ENCODE results near the gene DPF3.

- no peak for TF ChIP-seq SMC3 (IDR thresholded peaks at IDR 0.05; ENCODE audit: low read length)
- no peak for TF ChIP-seq POLR2AphosphoS2 (IDR thresholded peaks at IDR 0.05; ENCODE audit: low read depth, low read length)
- no peak for TF ChIP-seq EZH2 (conservative IDR thresholded peaks at IDR 0.05; ENCODE audit: low read depth, low read length)
- no peak for TF ChIP-seq RFX5 (IDR thresholded peaks at IDR 0.05; ENCODE audit: low read depth, low read length)
- TF ChIP-seq, protein P1, sequence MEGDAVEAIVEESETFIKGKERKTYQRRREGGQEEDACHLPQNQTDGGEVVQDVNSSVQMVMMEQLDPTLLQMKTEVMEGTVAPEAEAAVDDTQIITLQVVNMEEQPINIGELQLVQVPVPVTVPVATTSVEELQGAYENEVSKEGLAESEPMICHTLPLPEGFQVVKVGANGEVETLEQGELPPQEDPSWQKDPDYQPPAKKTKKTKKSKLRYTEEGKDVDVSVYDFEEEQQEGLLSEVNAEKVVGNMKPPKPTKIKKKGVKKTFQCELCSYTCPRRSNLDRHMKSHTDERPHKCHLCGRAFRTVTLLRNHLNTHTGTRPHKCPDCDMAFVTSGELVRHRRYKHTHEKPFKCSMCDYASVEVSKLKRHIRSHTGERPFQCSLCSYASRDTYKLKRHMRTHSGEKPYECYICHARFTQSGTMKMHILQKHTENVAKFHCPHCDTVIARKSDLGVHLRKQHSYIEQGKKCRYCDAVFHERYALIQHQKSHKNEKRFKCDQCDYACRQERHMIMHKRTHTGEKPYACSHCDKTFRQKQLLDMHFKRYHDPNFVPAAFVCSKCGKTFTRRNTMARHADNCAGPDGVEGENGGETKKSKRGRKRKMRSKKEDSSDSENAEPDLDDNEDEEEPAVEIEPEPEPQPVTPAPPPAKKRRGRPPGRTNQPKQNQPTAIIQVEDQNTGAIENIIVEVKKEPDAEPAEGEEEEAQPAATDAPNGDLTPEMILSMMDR (CRISPR knock-in tag; IDR thresholded peaks at IDR 0.05), result no peak
- no peak for TF ChIP-seq BHLHE40 (IDR thresholded peaks at IDR 0.05; ENCODE audit: low read length)
- TF ChIP-seq CBX1 (IDR thresholded peaks at IDR 0.05; ENCODE audit: low read depth), result no peak
- no peak for TF ChIP-seq POLR2A (IDR thresholded peaks at IDR 0.05; ENCODE audit: insufficient read depth in 1 of 2, low read depth in 2 of 2, low read length in 2 of 2)
These were observed 46.2 kb downstream of the DPF3 start for GRCh38 chr14:72847721-72848120.
